GM21825 (cell line): Measurements from ENCODE around the gene RETN.

Source experiments
- ATAC-seq: cut with Tn5 transposase; IDR thresholded peaks from one replicate; pipeline ENCODE4 v1.9.1; 2021; ENCODE audit warnings: mild to moderate bottlenecking, moderate library complexity; ENCODE audit not compliant: unreplicated experiment

RETN gene, protein sequence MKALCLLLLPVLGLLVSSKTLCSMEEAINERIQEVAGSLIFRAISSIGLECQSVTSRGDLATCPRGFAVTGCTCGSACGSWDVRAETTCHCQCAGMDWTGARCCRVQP

GRCh38 chr19:7668842-7669241 lies at the start of gene RETN:
Gene RETN (plus strand): TSS chr19:7669049. CDS start chr19:7669327, 278 bp downstream.
- ATAC-seq = no peak

DNA sequence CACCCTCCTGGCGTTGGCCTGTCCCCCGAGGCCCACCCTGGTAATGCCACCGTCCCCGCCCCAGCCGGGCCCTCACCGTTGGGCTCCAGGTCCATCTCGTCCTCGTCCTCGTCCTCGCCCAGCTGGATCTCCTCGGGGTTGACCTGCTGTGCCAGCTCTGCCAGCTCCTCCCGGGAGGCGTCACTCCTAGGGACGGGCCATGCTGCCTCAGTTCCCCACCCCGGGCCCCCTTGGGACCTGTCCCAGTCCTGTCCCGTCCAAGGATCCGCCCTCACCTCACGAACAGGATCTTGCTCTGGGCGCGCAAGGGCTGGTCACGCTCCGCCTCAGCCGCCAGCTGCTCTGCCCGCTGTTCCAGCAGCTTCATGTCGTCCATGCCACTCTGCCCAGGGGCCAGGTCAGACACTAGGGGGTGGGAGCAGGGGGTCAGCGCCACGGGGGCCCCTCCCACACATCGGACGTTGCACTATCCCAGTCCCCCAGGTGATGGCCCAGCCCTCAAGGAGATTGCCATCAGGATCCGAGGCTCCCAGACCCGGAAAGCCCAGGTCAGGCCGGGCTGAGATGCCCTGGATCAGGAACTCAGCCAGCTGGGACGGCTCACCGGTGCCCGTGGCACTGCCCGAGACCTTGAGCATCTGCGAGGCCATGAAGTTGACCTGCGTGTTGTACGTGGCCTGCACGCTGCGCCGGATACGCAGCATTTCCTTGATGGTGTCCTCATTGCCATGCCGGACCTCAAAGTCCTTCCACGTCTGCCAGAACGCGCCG lies 49.0 kb upstream of the RETN start:
- no peak for ATAC-seq

GRCh38 chr19:7620442-7621412 lies 48.1 kb upstream of the RETN start:
- ATAC-seq = no peak

DNA sequence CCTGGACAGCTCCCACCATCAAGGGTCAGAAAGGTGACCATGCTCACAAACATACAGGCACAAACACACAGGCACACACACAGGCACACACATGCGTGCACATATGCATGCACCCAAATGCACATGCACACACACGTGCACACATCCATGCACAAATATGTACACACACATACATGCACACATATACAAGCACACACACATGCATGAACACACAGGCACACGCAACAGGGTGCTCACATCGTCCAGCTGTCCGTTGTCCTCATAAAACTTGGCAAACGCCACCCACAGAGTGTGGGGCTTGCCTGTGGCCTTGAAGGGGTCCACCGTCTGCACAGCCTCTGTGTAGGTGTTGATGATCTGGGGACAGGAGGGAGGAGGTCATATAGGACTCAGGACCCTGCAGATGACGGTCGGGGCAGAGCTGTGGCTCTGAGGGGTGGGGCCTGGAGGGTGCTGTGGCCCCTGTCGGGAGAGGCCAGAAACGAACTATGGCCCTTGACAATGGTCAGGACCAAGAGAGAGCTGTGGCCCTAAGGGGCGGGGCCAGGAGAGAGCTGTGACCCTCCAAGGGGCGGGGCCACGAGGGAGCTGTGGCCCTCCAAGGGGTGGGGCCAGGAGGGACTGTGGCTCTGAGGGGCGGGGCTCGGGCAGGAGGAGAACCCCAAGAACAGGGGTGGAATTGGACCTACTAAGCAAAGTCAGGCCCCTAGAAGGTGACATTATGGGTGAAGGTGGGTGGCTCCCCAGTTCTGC lies 45.7 kb upstream of the RETN start:
- no peak for ATAC-seq

DNA sequence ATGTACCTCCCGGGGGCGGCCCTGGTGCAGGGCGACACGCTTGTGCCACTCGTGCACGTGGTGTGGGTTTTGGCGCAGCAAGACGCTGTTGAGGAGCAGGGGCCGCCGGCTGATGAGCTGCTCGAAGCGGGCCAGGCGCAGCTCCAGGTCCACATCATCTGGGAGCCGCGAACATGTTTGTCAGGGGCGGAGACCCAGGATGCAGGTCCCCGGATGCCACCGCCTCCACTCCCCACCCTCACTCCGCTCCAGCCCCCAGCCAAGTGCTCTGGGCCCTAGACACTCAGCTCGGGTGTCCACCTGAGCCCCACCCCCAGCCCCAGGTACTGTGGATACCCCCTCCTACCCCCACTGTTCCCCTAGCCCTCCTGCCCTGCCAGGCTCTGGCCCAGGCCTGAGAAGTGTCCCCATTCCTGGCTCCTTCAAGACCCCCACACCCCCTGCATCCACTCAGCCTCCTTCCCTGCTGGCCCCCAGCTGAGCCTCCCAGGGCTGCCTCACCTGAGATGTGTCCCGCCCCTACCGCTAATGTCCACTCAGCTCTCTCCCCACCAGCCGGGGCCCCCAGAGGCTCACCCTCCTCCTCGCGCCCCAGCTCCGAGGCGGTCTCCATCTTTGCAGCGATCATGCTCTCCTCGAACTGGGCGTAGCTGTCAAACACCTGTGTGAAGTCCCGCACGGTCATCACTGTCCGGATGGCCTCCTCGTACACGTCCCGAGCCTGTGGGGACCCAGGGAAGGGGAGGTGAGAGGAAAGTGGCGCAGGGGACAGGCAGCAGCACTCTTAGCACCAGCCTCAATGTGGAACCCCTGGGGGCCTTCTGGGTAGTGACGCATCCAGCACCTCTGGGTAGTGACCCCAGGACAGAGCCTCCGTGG lies 44.9 kb upstream of the RETN start:
- no peak for ATAC-seq

DNA sequence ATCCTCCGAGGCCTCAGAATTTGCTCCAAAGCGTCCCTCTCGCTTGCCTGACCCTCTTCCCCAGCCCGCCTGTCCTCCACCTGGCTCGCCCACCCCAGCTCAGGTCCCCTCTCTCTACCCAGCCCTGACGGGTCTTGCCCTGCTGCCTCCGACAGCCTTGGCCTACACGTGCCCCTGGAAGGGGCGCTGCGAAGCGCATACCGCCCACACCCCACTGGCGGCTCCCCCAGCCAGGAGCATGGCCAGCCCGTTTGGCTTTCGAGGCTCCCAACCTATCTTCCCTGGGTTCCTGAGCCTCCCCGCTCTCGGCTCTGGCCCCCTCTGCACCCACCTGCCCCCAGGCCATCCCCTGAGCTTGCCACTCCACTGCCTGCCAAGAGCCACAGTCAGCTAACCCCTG lies 44.0 kb upstream of the RETN start:
- no peak for ATAC-seq

DNA sequence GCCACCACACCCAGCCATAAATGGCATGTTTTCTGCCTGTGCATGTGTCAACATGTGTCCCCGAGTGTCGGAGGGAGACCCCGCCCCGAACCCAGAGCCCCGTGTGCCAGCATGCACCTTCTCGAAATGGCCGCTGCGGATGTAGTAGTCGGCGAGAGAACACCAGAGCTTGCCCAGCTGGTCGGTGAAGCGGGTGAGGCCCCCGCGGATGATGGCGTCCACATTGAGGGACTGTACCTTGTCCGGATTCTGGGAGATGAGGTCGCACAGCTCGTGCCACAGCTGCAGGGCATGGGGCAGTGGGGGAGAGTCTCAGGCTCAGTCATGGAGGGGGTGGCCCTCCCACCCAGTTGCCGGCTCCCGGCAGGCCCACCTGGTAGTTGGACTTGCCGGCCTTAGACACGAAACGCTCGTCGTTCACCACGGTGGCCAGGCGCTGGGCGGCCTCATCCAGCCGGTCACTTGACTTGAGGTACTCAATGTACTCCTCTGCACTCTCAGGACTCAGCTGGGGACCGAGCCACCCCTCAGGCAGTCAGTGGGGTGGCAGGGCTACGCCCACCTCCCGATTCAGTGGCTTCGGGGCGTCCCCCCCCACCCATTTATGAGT lies 43.0 kb upstream of the RETN start:
- no peak for ATAC-seq

GRCh38 chr19:7627166-7627565 lies 41.7 kb upstream of the RETN start:
- ATAC-seq = no peak

DNA sequence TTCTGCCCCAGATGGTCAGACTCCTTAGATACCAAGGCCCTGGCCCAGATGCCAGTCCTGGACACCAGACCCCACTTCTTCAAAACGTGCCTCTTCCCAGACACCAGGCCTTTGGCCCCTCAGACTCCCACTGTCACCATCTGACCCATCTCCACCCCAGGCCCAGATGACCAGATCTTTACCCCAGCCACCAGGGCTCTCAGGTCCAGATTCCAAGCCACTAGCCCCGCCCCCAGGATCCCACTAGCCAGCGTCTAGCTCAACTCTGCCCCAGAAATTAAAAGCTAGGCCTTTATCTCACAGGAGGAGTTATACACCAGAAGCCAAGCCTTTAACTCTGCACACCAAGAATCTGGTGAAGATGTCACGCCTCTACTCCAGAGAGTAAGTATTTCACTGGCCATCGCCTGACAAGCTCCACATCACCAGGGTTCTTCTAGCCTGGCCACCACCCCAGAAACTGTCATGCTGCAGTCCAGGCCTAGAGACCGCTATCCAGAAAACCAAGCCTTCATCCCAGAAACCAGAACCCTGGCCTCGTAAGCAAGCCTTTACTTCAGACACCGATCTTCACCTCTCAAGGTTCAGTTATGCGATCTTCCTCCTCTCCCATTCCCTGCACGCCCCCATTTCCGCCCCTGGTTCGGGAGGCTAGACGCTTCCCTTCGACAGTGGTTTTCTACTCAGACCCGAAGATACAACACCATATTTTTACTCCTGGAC lies 40.1 kb upstream of the RETN start:
- no peak for ATAC-seq

DNA sequence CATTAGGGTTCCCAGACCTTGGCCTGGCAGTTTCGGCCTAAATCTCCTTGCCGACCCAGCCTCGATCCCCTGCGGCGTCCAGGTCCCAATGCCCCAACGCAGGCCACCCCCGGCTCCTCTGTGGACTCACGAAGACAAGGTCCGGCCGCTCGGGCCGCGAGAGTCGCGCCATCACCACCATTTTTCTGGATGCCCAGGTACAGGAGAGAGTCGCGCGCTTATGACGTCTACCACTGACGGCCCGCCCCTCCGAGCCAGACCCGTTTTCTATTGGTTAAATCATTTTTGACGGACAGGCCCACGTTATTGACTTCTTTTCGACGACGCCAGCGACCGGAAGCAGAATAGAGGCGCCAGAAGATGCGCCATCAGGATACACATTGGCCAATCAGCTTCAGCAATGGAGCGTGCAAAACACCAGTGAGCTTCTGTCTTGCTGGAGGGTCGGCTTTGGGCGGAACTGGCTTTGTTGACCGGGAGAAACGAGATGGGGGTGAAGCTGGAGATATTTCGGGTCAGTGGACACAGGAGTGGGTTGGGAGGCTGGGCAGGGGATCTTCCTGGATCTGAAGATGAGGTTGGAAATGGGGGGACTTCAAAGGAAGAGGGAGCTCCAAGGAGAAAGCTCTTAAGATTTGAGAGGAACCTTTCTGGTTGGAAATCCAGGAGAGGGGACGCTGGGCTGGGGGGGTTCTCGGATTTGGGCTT lies 39.3 kb upstream of the RETN start, which contains the start of the genes PET100 and XAB2:
Gene PET100, plus strand, starts transcription at position 447 of the 708 bp plus-strand sequence. Its CDS starts 41 bp downstream, at position 488.
Gene XAB2, minus strand, starts transcription at position 199 of the 708 bp plus-strand sequence. Its CDS starts 18 bp downstream, at position 181.
- ATAC-seq = peak; percentile 86

DNA sequence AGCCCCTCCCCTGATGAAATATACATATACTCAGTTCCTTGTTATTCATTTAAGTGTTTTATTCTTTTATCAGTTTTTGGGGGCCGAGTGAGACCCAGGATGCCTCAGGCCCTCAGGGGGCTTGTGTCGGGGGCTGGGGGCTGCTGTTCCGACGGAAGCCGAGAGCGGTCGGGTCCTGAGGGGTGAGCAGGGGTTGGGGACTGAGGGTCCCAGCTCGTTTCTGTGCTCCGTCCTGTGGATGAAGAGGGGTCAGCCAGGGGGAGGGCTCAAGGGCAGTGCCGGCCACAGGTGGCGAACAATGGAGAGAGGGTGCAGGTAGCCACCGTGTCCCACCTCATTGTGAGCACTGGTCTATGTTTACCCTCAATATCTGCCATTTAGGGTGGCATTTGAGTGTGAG lies 37.3 kb upstream of the RETN start:
- ATAC-seq = no peak

DNA sequence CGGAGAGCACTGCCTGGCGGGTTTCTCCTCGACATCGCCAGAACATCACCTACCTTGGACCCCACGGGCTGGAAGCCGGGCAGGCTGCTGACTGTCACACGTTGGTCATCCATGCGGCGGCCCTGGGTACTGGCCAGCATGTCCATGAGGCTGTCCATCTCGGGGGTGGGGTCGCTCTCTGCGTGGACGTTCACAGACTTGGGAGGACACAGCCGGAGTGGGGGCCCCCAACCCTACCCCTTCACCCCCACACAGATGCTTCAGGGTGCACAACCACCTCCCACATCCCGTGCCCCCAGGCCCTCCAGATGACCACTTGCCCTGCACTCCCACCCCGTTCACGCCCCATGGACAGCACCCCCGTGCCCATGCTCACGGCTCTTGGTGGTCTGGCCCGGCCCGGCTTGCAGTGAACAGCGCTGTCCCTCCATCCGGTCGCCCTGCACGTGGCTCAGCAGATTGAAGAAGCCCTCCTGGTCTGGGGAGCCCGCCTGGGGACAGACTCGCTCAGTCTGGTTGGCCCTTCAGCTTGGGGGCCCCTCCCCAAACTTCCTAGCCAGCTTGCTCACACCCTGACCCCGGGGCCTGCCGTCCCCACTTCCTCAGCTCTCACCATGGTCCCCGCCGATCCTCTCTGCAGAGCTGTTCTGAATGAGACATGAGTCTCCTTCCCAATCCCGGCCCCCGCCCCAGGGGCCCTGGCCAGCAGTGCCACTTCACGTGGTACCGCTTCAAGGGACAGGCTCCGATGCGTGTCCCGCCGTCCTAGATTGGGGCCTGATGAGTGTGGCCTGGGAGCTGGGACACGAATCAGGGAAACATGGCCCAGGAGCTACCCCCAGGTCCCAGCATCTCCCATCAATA lies 36.3 kb upstream of the RETN start:
- no peak for ATAC-seq

- no peak for ATAC-seq
These were observed 35.2 kb upstream of the RETN start, which contains the start of gene PCP2 for GRCh38 chr19:7633698-7634097. Gene PCP2 (minus strand): TSS chr19:7633719. CDS start chr19:7633457, 262 bp downstream.

DNA sequence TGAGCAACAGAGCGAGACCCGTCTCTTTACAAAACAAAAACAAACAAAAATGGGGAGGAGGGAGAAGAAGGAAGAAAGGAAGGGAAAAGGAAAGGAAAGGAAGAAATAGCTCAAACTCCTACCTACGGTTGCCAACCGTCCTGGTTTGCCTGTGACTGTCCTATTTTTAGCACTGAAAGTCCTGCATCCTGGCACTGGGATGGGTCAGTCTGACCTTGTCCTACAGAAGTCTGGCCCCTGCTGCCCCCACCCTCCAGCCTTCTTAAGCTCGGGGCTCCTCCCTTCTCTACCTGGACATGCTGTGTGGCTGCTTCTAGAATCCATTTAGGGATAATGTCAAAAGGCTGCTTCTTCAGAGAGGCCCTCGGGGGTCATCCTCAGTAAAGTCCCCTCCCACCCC lies 33.2 kb upstream of the RETN start:
- no peak for ATAC-seq

GRCh38 chr19:7636317-7636690 lies 32.5 kb upstream of the RETN start:
- no peak for ATAC-seq

DNA sequence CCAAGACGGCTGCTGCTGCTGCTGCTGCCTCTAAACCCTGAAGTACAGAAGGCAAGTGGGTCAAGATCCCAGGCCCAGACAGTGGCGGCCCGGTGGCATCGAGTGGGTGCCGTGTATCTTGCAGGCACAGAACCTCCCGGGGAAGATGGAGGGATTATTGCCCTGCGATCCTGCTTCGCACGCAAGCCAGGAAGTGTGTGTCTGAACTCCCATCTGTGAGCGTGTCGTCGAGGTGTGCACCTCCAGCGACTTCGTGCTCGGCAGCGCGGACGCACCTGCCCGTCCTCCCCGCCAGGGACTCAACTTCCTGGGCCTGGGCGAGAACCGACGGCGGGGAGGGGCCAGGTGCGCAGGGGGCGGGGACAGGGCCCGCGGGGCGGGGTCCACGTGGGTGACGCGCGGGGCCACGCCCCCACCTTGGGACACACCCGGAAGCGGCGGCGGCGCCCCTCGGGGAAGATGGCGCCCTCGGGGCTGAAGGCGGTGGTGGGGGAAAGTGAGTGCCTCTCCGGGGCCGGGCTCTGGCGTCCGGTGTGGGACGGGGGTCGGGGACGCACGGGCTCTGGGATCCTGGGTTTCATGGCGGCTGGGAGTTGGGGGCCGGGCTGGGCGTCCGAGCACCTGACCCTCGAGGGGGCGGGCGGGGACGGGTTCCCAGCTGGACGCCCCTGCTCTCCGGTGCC lies 32.0 kb upstream of the RETN start, which contains the start of gene STXBP2:
Gene STXBP2, plus strand, starts transcription at position 420 of the 683 bp plus-strand sequence. Its CDS starts 40 bp downstream, at position 460.
- ATAC-seq = peak; percentile 59
